GM23338 (cell line): ENCODE measurements around the gene MGLL.

Experiments used
- EZH2 ChIP-seq: fragments of 200-600 bp; sonication (generic); IDR thresholded peaks from one replicate; pipeline ENCODE4 v1.8.0; 2017; ENCODE audit warnings: antibody characterized with exemption, mild to moderate bottlenecking, low read depth; ENCODE audit not compliant: unreplicated experiment
- JUNB ChIP-seq: IDR thresholded peaks from one replicate; pipeline ENCODE4 v1.6.1; 2016; ENCODE audit warnings: antibody characterized with exemption; ENCODE audit not compliant: unreplicated experiment

GRCh38 chr3:127672429-127673190 is 149.7 kb downstream of the MGLL start, which contains the start of gene ABTB1:
- TF ChIP-seq EZH2 (no peak), JUNB (no peak)
